Measurements from ENCODE around the gene MPST.
A peak's percentile ranks its signal among the peaks of the same experiment; 100 is the strongest.
"Not testable (repeated sequence)": the region's sequence is repeated elsewhere in the genome, so short reads cannot be mapped to it uniquely, and the experiment has no call there.

Gene MPST

GRCh38 chr22:37019309-37020191 is at the start of gene MPST, which contains the start of gene TST:
TSS of gene MPST (plus strand) at chr22:37019742. CDS start at chr22:37019837, 95 bp downstream.
TSS of gene TST (minus strand) at chr22:37019447. CDS start at chr22:37018732, 715 bp downstream.
- DNase-seq (ENCODE audit: low read depth in 2 of 2), result peak; percentile 28 to 30

GRCh38 chr22:36971341-36972125 is 48.0 kb upstream of the MPST start:
- DNase-seq (ENCODE audit: low read depth in 2 of 2), result no peak

DNA sequence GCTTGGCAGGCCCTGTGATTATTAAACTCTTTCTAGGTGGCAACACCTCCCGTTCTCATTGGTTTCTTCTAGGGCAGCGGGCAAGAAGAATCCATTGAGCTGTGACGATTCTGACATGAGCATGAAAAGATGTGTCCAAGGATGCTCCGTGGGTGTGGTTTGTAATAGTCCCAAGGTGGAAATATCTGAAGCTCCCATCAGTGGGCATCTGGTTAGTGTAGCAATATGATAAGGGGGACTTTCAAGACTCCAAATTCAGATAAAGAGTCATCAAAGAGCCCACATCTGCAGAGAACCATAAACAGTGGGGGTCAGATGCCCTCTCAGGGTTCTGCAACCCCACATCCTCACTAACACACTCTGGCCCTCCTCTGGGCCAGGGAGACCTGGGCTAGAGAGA is 42.9 kb upstream of the MPST start:
- no peak for DNase-seq (ENCODE audit: low read depth in 2 of 2)

GRCh38 chr22:36977401-36977861 is 42.1 kb upstream of the MPST start:
- peak; percentile 71 to 81 for DNase-seq (ENCODE audit: low read depth in 2 of 2)

GRCh38 chr22:36977947-36978660 is 41.4 kb upstream of the MPST start:
- DNase-seq (ENCODE audit: low read depth in 2 of 2), result peak; percentile 84 to 85

DNA sequence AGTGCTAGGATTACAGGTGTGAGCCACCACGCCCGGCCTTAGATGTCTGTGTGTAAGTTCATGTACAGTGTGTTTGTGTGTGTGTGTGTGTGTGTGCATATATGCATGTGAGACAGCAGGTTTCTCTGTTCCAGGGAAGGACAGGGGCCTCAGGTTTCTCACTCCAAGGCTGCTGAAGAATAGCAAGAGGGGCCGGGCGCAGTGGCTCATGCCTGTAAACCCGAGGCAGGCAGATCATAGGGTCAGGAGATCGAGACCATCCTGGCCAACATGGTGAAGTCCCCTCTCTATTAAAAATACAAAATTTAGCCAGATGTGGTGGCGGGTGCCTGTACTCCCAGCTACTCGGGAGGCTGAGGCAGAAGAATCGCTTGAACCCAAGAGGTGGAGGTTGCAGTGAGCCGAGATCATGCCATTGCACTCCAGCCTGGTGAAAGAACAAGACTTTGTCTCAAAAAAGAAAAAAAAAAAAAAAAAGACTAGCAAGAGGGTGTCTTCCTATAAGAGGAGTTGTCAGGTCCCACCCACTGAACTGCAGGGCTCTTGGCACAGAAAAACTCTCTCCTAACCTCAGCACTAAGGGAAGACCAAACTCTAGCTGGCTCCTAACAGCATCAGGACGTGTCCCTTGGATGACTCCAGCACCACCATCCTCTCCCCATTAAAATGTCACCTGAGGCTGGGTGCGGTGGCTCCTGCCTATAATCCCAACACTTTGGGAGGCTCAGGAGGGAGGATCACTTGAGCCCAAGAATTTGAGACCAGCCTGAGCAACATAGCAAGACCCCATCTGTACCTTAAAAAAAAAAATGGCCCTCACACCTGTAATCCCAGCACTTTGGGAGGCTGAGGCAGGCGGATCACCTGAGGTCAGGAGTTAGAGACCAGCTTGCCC is 40.3 kb upstream of the MPST start:
- DNase-seq (ENCODE audit: low read depth in 2 of 2), result no peak

DNA sequence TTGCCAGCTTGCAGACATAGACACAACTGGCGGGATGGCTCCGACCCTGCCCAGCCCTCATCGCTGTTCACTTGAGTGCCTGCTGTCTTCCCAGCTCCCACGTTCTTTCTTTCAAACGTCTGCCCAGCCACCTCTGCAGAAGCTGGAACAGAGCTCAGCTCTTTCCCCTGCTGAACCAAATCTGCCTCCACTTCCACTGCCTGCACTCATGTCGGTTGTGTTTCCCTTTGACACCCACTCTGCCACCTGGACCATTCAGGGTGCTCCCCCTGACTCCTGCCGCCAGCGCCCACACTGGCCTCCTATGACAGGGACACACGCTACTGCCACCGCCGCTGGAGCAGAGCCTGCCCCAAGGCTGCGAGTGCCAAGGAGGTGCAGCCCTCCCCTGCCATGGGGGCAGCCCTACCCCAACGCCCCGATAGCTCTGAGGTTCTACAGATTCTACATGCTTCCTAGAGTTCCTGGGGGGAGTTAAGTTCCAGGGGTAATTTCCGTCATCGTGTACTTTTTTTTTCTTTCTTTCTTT is 38.2 kb upstream of the MPST start:
- no peak for DNase-seq (ENCODE audit: low read depth in 2 of 2)

DNA sequence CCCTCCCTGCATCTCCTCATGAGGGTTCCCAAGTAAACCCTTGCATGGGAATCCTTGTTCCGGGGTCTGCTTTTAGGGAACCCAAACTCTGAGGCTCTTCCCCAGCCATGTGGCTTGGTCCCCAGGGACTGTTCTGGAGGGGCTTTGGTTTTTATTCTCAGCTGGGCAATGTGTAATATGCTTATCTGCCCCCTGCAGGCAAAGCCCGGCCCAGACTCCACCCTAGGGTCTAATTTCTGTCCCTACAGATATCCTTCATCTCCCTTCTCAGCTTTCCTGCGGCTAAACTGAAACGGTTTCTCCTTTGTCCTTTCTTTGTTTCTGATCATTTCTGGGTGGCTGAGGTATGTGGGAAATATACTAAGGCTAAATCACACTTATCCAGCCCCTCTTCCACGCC is 37.4 kb upstream of the MPST start:
- DNase-seq (ENCODE audit: low read depth in 2 of 2), result no peak

DNA sequence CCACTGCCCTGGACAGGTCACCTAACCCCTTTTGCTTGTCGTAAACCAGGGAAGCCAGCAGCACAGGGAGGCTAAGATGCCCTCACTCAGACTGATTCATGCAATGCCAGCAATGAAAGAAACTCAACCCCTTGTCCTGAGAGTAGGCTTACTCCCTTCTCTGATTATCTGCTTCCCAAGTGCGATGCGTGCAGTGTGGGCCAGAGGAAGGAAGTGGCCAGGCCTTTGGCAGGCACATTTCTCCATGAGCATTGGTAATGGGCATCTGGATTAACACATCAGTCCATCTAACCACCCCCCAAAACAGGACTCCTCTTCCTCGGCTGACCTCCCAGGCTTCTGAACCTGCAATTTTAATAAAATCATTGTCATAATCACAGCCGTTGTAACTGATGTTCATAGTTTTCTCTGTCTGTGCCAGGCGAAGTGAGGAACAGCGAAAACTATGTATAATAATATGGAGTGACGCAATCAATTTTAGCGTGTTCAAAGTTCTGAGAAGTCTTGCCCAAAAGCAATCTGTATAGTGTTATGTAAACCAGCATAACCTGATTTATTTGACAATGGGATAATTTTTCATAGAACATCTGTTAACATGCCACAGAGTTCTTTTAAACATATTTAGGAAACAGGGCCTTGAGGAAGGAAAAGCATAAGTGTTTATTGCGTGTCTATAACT is 34.2 kb upstream of the MPST start:
- DNase-seq (ENCODE audit: low read depth in 2 of 2), result no peak

GRCh38 chr22:36986242-36986821 is 33.2 kb upstream of the MPST start:
- DNase-seq (ENCODE audit: low read depth in 2 of 2), result peak; percentile 27 to 55

DNA sequence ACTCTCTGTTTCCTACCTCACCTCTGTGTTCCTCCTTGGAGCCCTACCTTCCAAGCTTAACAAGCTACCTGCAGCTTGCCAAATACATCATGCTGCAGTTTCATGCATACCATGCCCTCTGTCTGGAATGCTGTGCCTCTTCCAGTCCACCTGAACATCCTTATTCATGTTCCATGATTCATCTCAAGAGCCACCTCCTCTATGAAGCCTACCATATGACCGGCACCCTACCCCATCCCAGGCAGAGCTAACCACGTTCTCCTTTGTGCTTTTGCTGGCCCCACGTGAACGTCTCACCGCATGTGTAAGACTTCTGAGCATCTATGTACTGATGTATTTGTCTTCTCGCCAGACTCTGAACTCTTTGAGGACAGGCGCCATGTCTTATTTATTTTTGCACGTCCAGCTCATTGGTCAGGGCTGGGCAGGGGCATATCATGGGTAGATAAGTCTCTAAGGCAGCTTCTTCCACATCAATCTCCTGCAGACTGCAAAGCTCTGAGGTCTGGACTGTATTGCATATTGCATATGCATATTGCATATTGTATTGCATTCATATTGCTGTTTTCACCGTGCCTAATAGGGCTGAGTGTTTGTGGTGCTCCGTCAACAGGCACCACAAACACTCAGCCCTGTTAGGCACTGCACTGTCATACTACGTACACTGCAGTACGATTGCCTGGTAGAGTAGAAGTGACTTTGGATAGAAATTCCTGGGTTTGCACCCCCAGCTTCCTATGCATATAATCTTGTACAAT is 31.3 kb upstream of the MPST start:
- DNase-seq (ENCODE audit: low read depth in 2 of 2), result no peak

- DNase-seq (ENCODE audit: low read depth in 2 of 2), result not testable (repeated sequence)
Measured at GRCh38 chr22:36989012-36989411, 30.5 kb upstream of the MPST start.

DNA sequence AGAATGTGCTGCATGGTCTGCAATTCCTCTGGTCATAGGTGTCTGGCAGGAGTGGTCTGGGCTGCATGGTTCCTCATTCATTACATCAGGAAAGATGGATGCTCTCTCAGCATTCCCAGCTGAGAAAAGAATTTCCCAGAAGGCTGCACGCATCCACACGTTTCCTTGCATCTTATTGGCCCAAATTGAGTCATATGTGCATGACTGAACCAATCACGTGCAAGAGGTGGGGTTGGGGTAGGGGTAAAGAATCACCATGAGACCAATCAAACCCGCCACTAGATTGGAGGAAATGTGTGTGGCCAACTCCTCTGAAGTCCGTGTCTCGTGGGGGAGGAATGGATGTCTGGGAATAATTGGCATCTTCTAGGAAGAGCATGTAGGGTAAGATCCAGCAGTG is 29.1 kb upstream of the MPST start:
- DNase-seq (ENCODE audit: low read depth in 2 of 2), result no peak

- no peak for DNase-seq (ENCODE audit: low read depth in 2 of 2)
Measured at GRCh38 chr22:36991206-36991605, 28.3 kb upstream of the MPST start.

GRCh38 chr22:36997746-36998145 is 21.8 kb upstream of the MPST start:
- no peak for DNase-seq (ENCODE audit: low read depth in 2 of 2)

DNA sequence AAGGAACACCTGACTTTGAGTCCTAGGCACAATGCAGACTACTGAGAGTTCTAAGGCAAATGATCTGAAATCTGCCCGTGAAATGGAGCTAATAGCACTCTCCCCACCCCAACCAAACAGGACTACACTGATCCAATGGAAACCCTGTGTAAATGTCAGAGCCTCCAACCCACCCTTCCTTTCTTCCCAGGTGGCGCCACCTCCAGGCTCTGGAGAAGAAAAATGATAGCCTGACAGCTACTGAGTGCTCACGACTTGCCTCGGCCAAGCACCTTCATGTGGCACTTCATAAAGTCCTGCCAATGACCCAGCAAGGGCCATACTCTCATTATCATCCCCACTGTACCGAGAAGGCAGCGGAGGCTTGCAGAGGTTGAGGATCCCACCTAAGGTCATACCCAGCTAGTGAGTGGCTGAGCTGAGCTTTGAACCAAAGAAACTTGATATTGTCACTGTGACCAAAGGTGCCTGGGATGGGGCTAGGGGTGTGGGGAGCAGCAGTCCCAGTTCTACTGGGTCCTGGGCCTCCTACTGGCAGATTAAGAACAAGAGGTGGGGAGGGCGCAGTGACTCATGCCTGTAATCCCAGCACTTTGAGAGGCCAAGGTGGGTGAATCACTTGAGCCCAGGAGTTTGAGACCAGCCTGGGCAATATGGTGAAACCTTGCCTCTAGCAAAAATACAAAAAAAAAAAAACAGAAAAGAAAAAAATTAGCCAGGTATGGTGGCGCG is 20.8 kb upstream of the MPST start:
- no peak for DNase-seq (ENCODE audit: low read depth in 2 of 2)

DNA sequence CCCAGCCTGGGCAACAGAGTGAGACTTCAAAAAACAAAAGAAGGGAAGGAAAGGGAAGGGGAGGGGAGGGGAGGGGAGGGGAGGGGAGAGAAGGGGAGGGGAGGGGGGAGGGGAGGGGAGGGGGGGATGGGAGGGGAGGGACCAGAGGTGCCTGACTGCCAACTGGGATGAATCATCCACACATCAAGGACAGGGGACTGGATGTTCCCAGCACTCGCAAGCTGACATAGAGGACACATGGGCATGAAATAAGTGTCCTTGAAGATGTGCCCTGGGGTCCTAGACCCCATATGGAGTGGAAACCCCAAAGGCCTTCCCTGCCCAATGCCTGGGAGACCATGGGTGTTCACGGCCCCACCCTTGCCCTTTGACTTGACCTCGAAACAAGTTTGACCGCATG is 20.1 kb upstream of the MPST start:
- DNase-seq (ENCODE audit: low read depth in 2 of 2), result no peak
